ENCODE results near the gene EPHA6. TPM values are rescaled to one million over a fixed set of nuclear protein-coding genes. Genes with fewer than 3 reads are reported as not detected.

EPHA6 gene
- under 0.01 TPM in 1 of 2 replicates, not detected in the other for total RNA-seq

GRCh38 chr3:96813820-96814650, at the start of gene EPHA6:
EPHA6 (plus strand) TSS chr3:96814594.
- DNase-seq (ENCODE audit: low read depth in 2 of 2), result peak; percentile 48 to 58

GRCh38 chr3:96776818-96777217, 37.6 kb upstream of the EPHA6 start:
- no peak for DNase-seq (ENCODE audit: low read depth in 2 of 2)

- DNase-seq (ENCODE audit: low read depth in 2 of 2), result no peak
Observed at GRCh38 chr3:96779810-96780209, 34.6 kb upstream of the EPHA6 start.

- no peak for DNase-seq (ENCODE audit: low read depth in 2 of 2)
Observed at GRCh38 chr3:96796101-96796500, 18.3 kb upstream of the EPHA6 start.

GRCh38 chr3:96803870-96804269, 10.5 kb upstream of the EPHA6 start:
- DNase-seq (ENCODE audit: low read depth in 2 of 2), result no peak

- DNase-seq (ENCODE audit: low read depth in 2 of 2), result no peak
Observed at GRCh38 chr3:96806341-96806740, 8.1 kb upstream of the EPHA6 start.

- peak; percentile 67 to 81 for DNase-seq (ENCODE audit: low read depth in 2 of 2)
Observed at GRCh38 chr3:96813134-96813819, 1.1 kb upstream of the EPHA6 start.

- no peak for DNase-seq (ENCODE audit: low read depth in 2 of 2)
Observed at GRCh38 chr3:96814651-96815567, 515 bp downstream of the EPHA6 start.

GRCh38 chr3:96831175-96831574, 16.8 kb downstream of the EPHA6 start:
- DNase-seq (ENCODE audit: low read depth in 2 of 2), result no peak

- DNase-seq (ENCODE audit: low read depth in 2 of 2), result no peak
Observed at GRCh38 chr3:96833301-96833700, 18.9 kb downstream of the EPHA6 start.

- DNase-seq (ENCODE audit: low read depth in 2 of 2), result no peak
Observed at GRCh38 chr3:96836153-96836915, 21.9 kb downstream of the EPHA6 start.

- no peak for DNase-seq (ENCODE audit: low read depth in 2 of 2)
Observed at GRCh38 chr3:96843505-96844203, 29.3 kb downstream of the EPHA6 start.

- no peak for DNase-seq (ENCODE audit: low read depth in 2 of 2)
Observed at GRCh38 chr3:96844204-96844514, 29.8 kb downstream of the EPHA6 start.

- DNase-seq (ENCODE audit: low read depth in 2 of 2), result no peak
Observed at GRCh38 chr3:96852849-96853248, 38.5 kb downstream of the EPHA6 start.

- DNase-seq (ENCODE audit: low read depth in 2 of 2), result no peak
Observed at GRCh38 chr3:96860882-96861281, 46.5 kb downstream of the EPHA6 start.

- peak; percentile 42 to 58 for DNase-seq (ENCODE audit: low read depth in 2 of 2)
Observed at GRCh38 chr3:96863129-96863740, 48.8 kb downstream of the EPHA6 start.

- DNase-seq (ENCODE audit: low read depth in 2 of 2), result no peak
Observed at GRCh38 chr3:96865605-96866004, 51.2 kb downstream of the EPHA6 start.

GRCh38 chr3:96869316-96869715, 54.9 kb downstream of the EPHA6 start:
- DNase-seq (ENCODE audit: low read depth in 2 of 2), result no peak

- DNase-seq (ENCODE audit: low read depth in 2 of 2), result no peak
Observed at GRCh38 chr3:96877510-96877909, 63.1 kb downstream of the EPHA6 start.

- no peak for DNase-seq (ENCODE audit: low read depth in 2 of 2)
Observed at GRCh38 chr3:96900031-96900430, 85.6 kb downstream of the EPHA6 start.

All from lung microvascular endothelial cell (primary cell).